ENCODE results near the gene RBM48.

DNA sequence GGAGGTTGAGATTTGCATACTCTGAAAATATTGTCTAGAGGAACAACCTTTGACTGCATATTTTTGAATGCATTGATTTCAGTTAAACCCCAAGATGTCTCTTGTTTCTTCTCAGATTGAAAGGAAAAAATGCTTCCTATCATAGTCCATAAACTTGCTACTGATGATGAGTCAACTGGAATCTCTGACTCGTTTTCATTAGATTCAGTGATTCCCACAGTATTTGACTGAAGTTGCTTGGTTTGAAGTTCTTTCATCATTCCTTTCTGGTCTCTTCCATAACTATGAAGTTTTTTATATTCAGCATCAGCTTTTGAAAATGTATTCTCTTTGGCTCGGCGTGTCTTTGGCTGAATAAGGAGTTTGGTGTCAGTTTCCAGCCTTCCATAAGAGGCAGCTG, 11.0 kb upstream of the RBM48 start:
- no peak for TF ChIP-seq POLR2AphosphoS5 (IDR thresholded peaks at IDR 0.05; ENCODE audit: low read depth, low read length)
- no peak for TF ChIP-seq RAD21 (IDR thresholded peaks at IDR 0.05; ENCODE audit: low read depth)
- TF ChIP-seq SP1 (IDR thresholded peaks at IDR 0.05; ENCODE audit: low read depth): no peak
- no peak for TF ChIP-seq POLR2A (IDR thresholded peaks at IDR 0.05; ENCODE audit: borderline replicate concordance, extremely low read depth, insufficient read depth, insufficient read length)
- TF ChIP-seq, protein P1, sequence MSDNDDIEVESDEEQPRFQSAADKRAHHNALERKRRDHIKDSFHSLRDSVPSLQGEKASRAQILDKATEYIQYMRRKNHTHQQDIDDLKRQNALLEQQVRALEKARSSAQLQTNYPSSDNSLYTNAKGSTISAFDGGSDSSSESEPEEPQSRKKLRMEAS (IDR thresholded peaks at IDR 0.05): no peak
- no peak for TF ChIP-seq EZH2phosphoT487 (IDR thresholded peaks at IDR 0.05; ENCODE audit: borderline replicate concordance)
- TF ChIP-seq SRF (IDR thresholded peaks at IDR 0.05; ENCODE audit: low read depth): no peak
- no peak for TF ChIP-seq ZNF274 (IDR thresholded peaks at IDR 0.05; ENCODE audit: low read depth, low read length)

All from HCT116 (cell line).